Measurements from ENCODE around the gene NNMT.

Gene NNMT

GRCh38 chr11:114359342-114359741 lies 63.1 kb downstream of the NNMT start:
- H3K4me2 ChIP-seq = no peak overlapping the region
- H3K4me1 ChIP-seq = no peaks in the 10 kb centered on the region
- TF ChIP-seq Cebpa-rat (IDR thresholded peaks at IDR 0.05) = no peak
- H3K27ac ChIP-seq = no peak overlapping the region
- no peaks in the 10 kb centered on the region for H3K27me3 ChIP-seq
- no peak overlapping the region for H3K4me3 ChIP-seq
- no peaks in the 10 kb centered on the region for H3K9me3 ChIP-seq
- no peaks in the 10 kb centered on the region for H3K36me3 ChIP-seq
- no peaks in the 10 kb centered on the region for H4K20me1 ChIP-seq
- H3K9ac ChIP-seq = no peak overlapping the region

DNA sequence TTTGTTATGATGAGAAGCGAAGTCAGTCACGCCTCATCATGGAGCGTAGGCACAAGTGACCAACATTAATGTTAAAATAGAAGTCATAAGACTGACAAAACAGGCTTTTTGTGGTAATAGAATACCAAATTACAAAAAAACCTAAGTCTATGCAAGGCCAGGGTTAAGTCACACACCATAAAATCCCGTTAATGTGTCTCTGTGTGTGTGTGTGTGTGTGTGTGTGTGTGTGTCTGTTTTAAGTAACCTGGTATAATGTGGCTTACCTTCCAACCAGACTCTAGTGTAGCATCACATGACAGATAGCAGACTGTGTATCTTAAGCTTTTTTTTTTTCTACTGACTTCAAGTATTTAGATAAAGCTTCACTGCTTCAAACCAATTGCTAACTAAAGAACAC lies 66.1 kb downstream of the NNMT start:
- Histone ChIP-seq H3K4me1 (peaks cover 5% of the 10 kb centered on the region; the same call in 1 of the 2 replicates), H4K20me1 (no peaks in the 10 kb centered on the region), H3K27ac (no peak overlapping the region), H3K9me3 (no peaks in the 10 kb centered on the region), H3K27me3 (no peaks in the 10 kb centered on the region), H3K4me3 (no peak overlapping the region), H3K4me2 (no peak overlapping the region), H3K9ac (no peak overlapping the region), H3K36me3 (no peaks in the 10 kb centered on the region)
- TF ChIP-seq Cebpa-rat (IDR thresholded peaks at IDR 0.05) = no peak

GRCh38 chr11:114362958-114363357 lies 66.8 kb downstream of the NNMT start:
- H3K27ac ChIP-seq = no peak overlapping the region
- H3K4me2 ChIP-seq = no peak overlapping the region
- H3K27me3 ChIP-seq = no peaks in the 10 kb centered on the region
- no peak for TF ChIP-seq Cebpa-rat (IDR thresholded peaks at IDR 0.05)
- no peak overlapping the region for H3K9ac ChIP-seq
- H4K20me1 ChIP-seq = no peaks in the 10 kb centered on the region
- H3K9me3 ChIP-seq = no peaks in the 10 kb centered on the region
- H3K4me1 ChIP-seq = peaks cover 5% of the 10 kb centered on the region; the same call in 1 of the 2 replicates
- no peak overlapping the region for H3K4me3 ChIP-seq
- H3K36me3 ChIP-seq = no peaks in the 10 kb centered on the region

All from BLaER1 (cell line).